IMR-90 (cell line): ENCODE measurements around the gene RPUSD1. TPM values are rescaled to one million over a fixed set of nuclear protein-coding genes. Genes with fewer than 3 reads are reported as not detected.
A peak's percentile ranks its signal among the peaks of the same experiment; 100 is the strongest.

Experiments used
- ATAC-seq: fragments of 200-7000 bp; cut with Tn5 transposase; 2 replicates; pipeline ENCODE4 v1.9.1; 2020; ENCODE audit warnings: low read depth, mild to moderate bottlenecking, moderate library complexity
- BruUV-seq: library from RNA; stranded (reverse); fragments of 400-500 nt; replicated peaks from 2 replicates; lab custom pipeline; 2021; lab: Mats Ljungman, UMichigan
- CTCF ChIA-PET: fragments of 300-600 bp; formaldehyde crosslinking; extraction: SDS; loops from one replicate; lab custom pipeline; 2021; ENCODE audit warnings: antibody characterized with exemption; lab: Yijun Ruan, JAX
- POLR2A ChIA-PET: fragments of 300-600 bp; sonication (Branson Sonifier 250); formaldehyde crosslinking; loops from one replicate; lab custom pipeline; 2022; ENCODE audit warnings: antibody characterized with exemption; ENCODE audit not compliant: unreplicated experiment; lab: Charles Lee
- DNase-seq: peaks from one replicate; pipeline ENCODE4 v3.0.0; 2013
- H2AFZ ChIP-seq: replicated peaks from 2 replicates; pipeline ENCODE3; 2013; ENCODE audit warnings: low read length, mild to moderate bottlenecking; ENCODE audit not compliant: poor library complexity
- H2AK5ac ChIP-seq: 2 replicates; pipeline ENCODE4 v1.6.1; 2013; ENCODE audit warnings: low read depth, low read length, inconsistent platforms
- H2AK9ac ChIP-seq: replicated peaks from 2 replicates; pipeline ENCODE3; 2013; ENCODE audit warnings: mild to moderate bottlenecking, low read depth, low read length, moderate library complexity; ENCODE audit not compliant: poor library complexity
- H2BK120ac ChIP-seq: 2 replicates; pipeline ENCODE4 v1.6.1; 2013; ENCODE audit warnings: low read depth, low read length, inconsistent platforms
- H2BK15ac ChIP-seq: 3 replicates; pipeline ENCODE4 v1.6.1; 2013; ENCODE audit warnings: low read depth, low read length, inconsistent platforms
- H2BK20ac ChIP-seq: 2 replicates; pipeline ENCODE4 v1.6.1; 2013; ENCODE audit warnings: low read depth, mild to moderate bottlenecking, inconsistent platforms, low read length, moderate library complexity
- H2BK5ac ChIP-seq: 2 replicates; pipeline ENCODE4 v1.6.1; 2013; ENCODE audit warnings: mild to moderate bottlenecking, low read depth, low read length, inconsistent platforms; ENCODE audit not compliant: poor library complexity, severe bottlenecking
- H3K14ac ChIP-seq: replicated peaks from 2 replicates; pipeline ENCODE4 v1.6.1; 2013; ENCODE audit warnings: low read depth, low read length, inconsistent platforms
- H3K18ac ChIP-seq: 2 replicates; pipeline ENCODE4 v1.6.1; 2013; ENCODE audit warnings: low read depth, low read length, control low read depth
- H3K23ac ChIP-seq: 2 replicates; pipeline ENCODE4 v1.6.1; 2013; ENCODE audit warnings: low read depth, low read length, inconsistent platforms
- H3K27ac ChIP-seq: 2 replicates; pipeline ENCODE4 v1.5.1; 2013; ENCODE audit warnings: mild to moderate bottlenecking, control low read depth, low read length; ENCODE audit not compliant: insufficient read depth
- H3K27me3 ChIP-seq: 2 replicates; pipeline ENCODE4 v1.6.1; 2013; ENCODE audit warnings: low read length; ENCODE audit not compliant: control insufficient read depth, insufficient read depth
- H3K36me3 ChIP-seq: 2 replicates; pipeline ENCODE4 v1.6.1; 2013; ENCODE audit warnings: low read length, mixed read lengths; ENCODE audit not compliant: control insufficient read depth, insufficient read depth
- H3K4ac ChIP-seq: 2 replicates; pipeline ENCODE4 v1.6.1; 2013; ENCODE audit warnings: low read depth, low read length, inconsistent platforms
- H3K4me1 ChIP-seq: 2 replicates; pipeline ENCODE4 v1.6.1; 2013; ENCODE audit warnings: low read length, mixed read lengths; ENCODE audit not compliant: control insufficient read depth, insufficient read depth
- H3K4me2 ChIP-seq: 2 replicates; pipeline ENCODE4 v1.6.1; 2013; ENCODE audit warnings: low read depth, mild to moderate bottlenecking, control low read depth, low read length, moderate library complexity
- H3K4me3 ChIP-seq: 2 replicates; pipeline ENCODE4 v1.5.1; 2013; ENCODE audit warnings: low read depth, mild to moderate bottlenecking, control low read depth, low read length, moderate library complexity; ENCODE audit not compliant: insufficient read depth
- H3K56ac ChIP-seq: 2 replicates; pipeline ENCODE4 v1.6.1; 2013; ENCODE audit warnings: low read length, inconsistent platforms; ENCODE audit not compliant: insufficient read depth; ENCODE audit errors: extremely low read depth
- H3K79me1 ChIP-seq, 2 experiments: 2 replicates each; pipeline ENCODE4 v1.6.1; 2013; ENCODE audit warnings: low read length in 2 of 2, inconsistent platforms in 1 of 2, low read depth in 1 of 2
- H3K9ac ChIP-seq: 2 replicates; pipeline ENCODE4 v1.6.1; 2013; ENCODE audit warnings: low read depth, low read length, control low read depth
- H3K9me1 ChIP-seq: 2 replicates; pipeline ENCODE4 v1.6.1; 2013; ENCODE audit warnings: low read length, inconsistent platforms; ENCODE audit not compliant: insufficient read depth
- H3K9me3 ChIP-seq: 2 replicates; pipeline ENCODE4 v1.6.1; 2013; ENCODE audit warnings: low read length; ENCODE audit not compliant: control insufficient read depth, insufficient read depth
- H4K20me1 ChIP-seq: 2 replicates; pipeline ENCODE4 v1.6.1; 2013; ENCODE audit warnings: low read length, inconsistent platforms; ENCODE audit not compliant: insufficient read depth
- H4K5ac ChIP-seq: 2 replicates; pipeline ENCODE4 v1.6.1; 2013; ENCODE audit warnings: mild to moderate bottlenecking, low read depth, low read length, control low read depth
- H4K8ac ChIP-seq, 2 experiments: 2 replicates each; pipeline ENCODE4 v1.6.1; 2013; ENCODE audit warnings: low read depth in 2 of 2, low read length in 2 of 2, control low read depth in 1 of 2, inconsistent platforms in 1 of 2
- H4K91ac ChIP-seq: 2 replicates; pipeline ENCODE4 v1.6.1; 2013; ENCODE audit warnings: low read depth, low read length, inconsistent platforms; ENCODE audit not compliant: insufficient read depth
- BHLHE40 ChIP-seq: fragments of 150-350 bp; IDR thresholded peaks from 2 replicates; pipeline ENCODE4 v1.6.1; 2016; ENCODE audit warnings: mild to moderate bottlenecking, low read depth, low read length
- CEBPB ChIP-seq: IDR thresholded peaks from 2 replicates; pipeline ENCODE4 v1.6.1; 2012; ENCODE audit warnings: low read depth, low read length, improper control_type of control experiment
- CHD1 ChIP-seq: IDR thresholded peaks from 2 replicates; pipeline ENCODE4 v1.6.1; 2012; ENCODE audit warnings: low read depth, low read length, improper control_type of control experiment
- FOS ChIP-seq: fragments of 150-350 bp; IDR thresholded peaks from 2 replicates; pipeline ENCODE4 v1.6.1; 2016; ENCODE audit warnings: low read depth, low read length
- MAFK ChIP-seq: IDR thresholded peaks from 2 replicates; pipeline ENCODE4 v1.6.1; 2012; ENCODE audit warnings: low read depth, low read length, improper control_type of control experiment
- MAZ ChIP-seq: IDR thresholded peaks from 2 replicates; pipeline ENCODE4 v1.6.1; 2012; ENCODE audit warnings: low read depth, mild to moderate bottlenecking, low read length, improper control_type of control experiment, moderate library complexity, borderline replicate concordance
- MXI1 ChIP-seq: IDR thresholded peaks from 2 replicates; pipeline ENCODE4 v1.6.1; 2012; ENCODE audit warnings: low read depth, mild to moderate bottlenecking, low read length, moderate library complexity, borderline replicate concordance
- NFE2L2 ChIP-seq: fragments of 150-350 bp; IDR thresholded peaks from 2 replicates; pipeline ENCODE4 v1.6.1; 2016; ENCODE audit warnings: low read depth, mild to moderate bottlenecking, low read length
- POLR2A ChIP-seq: IDR thresholded peaks from 2 replicates; pipeline ENCODE4 v1.6.1; 2012; ENCODE audit warnings: mild to moderate bottlenecking, low read depth, low read length
- RAD21 ChIP-seq: IDR thresholded peaks from 2 replicates; pipeline ENCODE4 v1.6.1; 2012; ENCODE audit warnings: low read length, improper control_type of control experiment
- RCOR1 ChIP-seq: IDR thresholded peaks from 2 replicates; pipeline ENCODE4 v1.6.1; 2012; ENCODE audit warnings: mild to moderate bottlenecking, low read length, improper control_type of control experiment; ENCODE audit not compliant: insufficient replicate concordance
- RFX5 ChIP-seq: IDR thresholded peaks from 2 replicates; pipeline ENCODE4 v1.8.0; 2012; ENCODE audit warnings: low read depth, mild to moderate bottlenecking, low read length, moderate library complexity
- SMC3 ChIP-seq: fragments of 150-350 bp; IDR thresholded peaks from 2 replicates; pipeline ENCODE4 v1.6.1; 2016; ENCODE audit warnings: low read depth, mild to moderate bottlenecking, antibody characterized with exemption, low read length, moderate library complexity
- WGBS, 2 experiments: methylation state at CpG; one replicate each; pipeline versions ENCODE4 v1.1.5 to v1.1.7; 2013; ENCODE audit warnings: missing lambda C conversion rate in 2 of 2; ENCODE audit not compliant: insufficient read length in 1 of 2; ENCODE audit errors: extremely low coverage in 2 of 2; 5-methylcytosine and 5-hydroxymethylcytosine counted together
- dilution Hi-C: fragments of 300-500 bp; cut with HindIII; formaldehyde crosslinking; loops from one replicate; pipeline ENCODE4 v1.14.3; 2018; ENCODE audit warnings: low sequenced_read_pairs; ENCODE audit not compliant: unreplicated experiment
- in situ Hi-C: fragments of 300-500 bp; cut with MboI; formaldehyde crosslinking; loops from 3 replicates; pipeline ENCODE4 v1.14.3; 2019; ENCODE audit warnings: low sequenced_read_pairs, inconsistent platforms, mixed read lengths
- intact Hi-C: fragments of 100-400 bp; cut with micrococcal nuclease; formaldehyde crosslinking; loops from 2 replicates; pipeline ENCODE4 v1.10.0; 2022
- polyA plus RNA-seq, 3 experiments: library from polyadenylated mRNA; depleted of rRNA; stranded (reverse); fragments of >200 nt; gene quantifications; 2 replicates each; pipeline ENCODE4 v1.2.3, GENCODE V29; 2012; ENCODE audit warnings: low replicate concordance in 1 of 3
- total RNA-seq: library from RNA; depleted of rRNA; stranded (reverse); fragments of >200 nt; gene quantifications from 2 replicates; pipeline ENCODE4 v1.2.3, GENCODE V29; 2012
- TF ChIP-seq, protein P1 (sequence below): conservative IDR thresholded peaks from 2 replicates; pipeline ENCODE4 v1.5.1; 2012; ENCODE audit warnings: mild to moderate bottlenecking, low read depth, low read length, improper control_type of control experiment
- TF ChIP-seq, protein P2 (sequence below): fragments of 150-350 bp; IDR thresholded peaks from 2 replicates; pipeline ENCODE4 v1.6.1; 2017; ENCODE audit warnings: mild to moderate bottlenecking, antibody characterized with exemption, low read length, low read depth
- TF ChIP-seq, protein P3 (sequence below): fragments of 150-350 bp; IDR thresholded peaks from 2 replicates; pipeline ENCODE4 v1.6.1; 2016; ENCODE audit warnings: low read depth, mild to moderate bottlenecking, low read length, moderate library complexity, borderline replicate concordance

RPUSD1 gene
- total and polyA plus RNA-seq, 2 of the 4 experiments (the other 2 are of a cell fraction) = 13.1 to 32.3 TPM

DNA sequence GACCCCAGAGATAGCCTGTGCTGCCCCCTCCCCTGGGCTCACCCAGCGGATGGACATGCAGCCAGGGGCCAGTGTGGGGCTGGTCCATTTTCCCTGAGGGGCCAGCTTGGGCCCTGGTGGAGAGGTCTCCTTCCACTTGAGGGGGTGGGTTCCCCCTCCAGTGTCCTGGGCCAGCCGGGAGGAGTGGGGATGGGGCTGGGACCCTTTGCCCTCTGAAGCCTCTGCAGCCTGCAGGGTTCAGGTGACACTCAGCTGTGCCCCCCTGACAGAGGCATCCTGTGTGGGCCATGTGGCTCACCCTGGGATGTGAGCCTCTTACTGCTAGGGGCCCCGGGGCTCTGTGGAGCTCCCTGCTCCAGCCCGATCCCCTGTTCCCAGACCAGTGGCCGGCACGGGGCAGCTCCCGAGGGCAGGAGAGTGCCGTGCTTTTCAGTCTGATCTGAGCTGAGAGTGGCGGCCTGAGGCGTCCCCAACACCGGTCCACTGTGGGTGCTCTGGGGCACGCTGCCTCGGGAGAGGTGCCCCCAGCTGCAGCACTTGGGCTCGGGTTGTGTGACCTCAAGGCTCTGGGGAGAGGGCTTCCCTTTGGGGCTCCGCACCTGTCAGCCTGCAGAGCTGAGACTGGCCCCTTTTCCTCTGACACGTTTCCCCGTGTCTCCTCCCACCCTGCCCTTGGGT, 12.8 kb upstream of the RPUSD1 start:
- in situ Hi-C loops = loop anchor here (25.0 kb wide), 1 partner anchor 411 kb away; no protein-coding TSS in a partner anchor
- intact Hi-C loops = no loop called here
- H3K27ac ChIP-seq = no peak overlapping the region
- no peak overlapping the region for H4K5ac ChIP-seq
- H3K4me1 ChIP-seq = no peaks in the 10 kb centered on the region
- H3K36me3 ChIP-seq = peaks cover 1% of the 10 kb centered on the region; the same call in 1 of the 2 replicates
- no peaks in the 10 kb centered on the region for H3K9me1 ChIP-seq
- H2BK20ac ChIP-seq = no peak overlapping the region
- no peak overlapping the region for H3K18ac ChIP-seq
- TF ChIP-seq, protein P1, sequence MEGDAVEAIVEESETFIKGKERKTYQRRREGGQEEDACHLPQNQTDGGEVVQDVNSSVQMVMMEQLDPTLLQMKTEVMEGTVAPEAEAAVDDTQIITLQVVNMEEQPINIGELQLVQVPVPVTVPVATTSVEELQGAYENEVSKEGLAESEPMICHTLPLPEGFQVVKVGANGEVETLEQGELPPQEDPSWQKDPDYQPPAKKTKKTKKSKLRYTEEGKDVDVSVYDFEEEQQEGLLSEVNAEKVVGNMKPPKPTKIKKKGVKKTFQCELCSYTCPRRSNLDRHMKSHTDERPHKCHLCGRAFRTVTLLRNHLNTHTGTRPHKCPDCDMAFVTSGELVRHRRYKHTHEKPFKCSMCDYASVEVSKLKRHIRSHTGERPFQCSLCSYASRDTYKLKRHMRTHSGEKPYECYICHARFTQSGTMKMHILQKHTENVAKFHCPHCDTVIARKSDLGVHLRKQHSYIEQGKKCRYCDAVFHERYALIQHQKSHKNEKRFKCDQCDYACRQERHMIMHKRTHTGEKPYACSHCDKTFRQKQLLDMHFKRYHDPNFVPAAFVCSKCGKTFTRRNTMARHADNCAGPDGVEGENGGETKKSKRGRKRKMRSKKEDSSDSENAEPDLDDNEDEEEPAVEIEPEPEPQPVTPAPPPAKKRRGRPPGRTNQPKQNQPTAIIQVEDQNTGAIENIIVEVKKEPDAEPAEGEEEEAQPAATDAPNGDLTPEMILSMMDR = no peak
- no peak for TF ChIP-seq MXI1
- no peak for TF ChIP-seq POLR2A
- TF ChIP-seq RFX5 = no peak
- TF ChIP-seq FOS = no peak
- TF ChIP-seq MAZ = no peak
- TF ChIP-seq, protein P2, sequence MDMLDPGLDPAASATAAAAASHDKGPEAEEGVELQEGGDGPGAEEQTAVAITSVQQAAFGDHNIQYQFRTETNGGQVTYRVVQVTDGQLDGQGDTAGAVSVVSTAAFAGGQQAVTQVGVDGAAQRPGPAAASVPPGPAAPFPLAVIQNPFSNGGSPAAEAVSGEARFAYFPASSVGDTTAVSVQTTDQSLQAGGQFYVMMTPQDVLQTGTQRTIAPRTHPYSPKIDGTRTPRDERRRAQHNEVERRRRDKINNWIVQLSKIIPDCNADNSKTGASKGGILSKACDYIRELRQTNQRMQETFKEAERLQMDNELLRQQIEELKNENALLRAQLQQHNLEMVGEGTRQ = no peak
- TF ChIP-seq SMC3 = no peak
- no peak for TF ChIP-seq MAFK
- TF ChIP-seq BHLHE40 = no peak
- no peak for TF ChIP-seq CEBPB
- TF ChIP-seq CHD1 = no peak
- no peak for TF ChIP-seq RCOR1
- no peak for TF ChIP-seq NFE2L2
- TF ChIP-seq, protein P3, sequence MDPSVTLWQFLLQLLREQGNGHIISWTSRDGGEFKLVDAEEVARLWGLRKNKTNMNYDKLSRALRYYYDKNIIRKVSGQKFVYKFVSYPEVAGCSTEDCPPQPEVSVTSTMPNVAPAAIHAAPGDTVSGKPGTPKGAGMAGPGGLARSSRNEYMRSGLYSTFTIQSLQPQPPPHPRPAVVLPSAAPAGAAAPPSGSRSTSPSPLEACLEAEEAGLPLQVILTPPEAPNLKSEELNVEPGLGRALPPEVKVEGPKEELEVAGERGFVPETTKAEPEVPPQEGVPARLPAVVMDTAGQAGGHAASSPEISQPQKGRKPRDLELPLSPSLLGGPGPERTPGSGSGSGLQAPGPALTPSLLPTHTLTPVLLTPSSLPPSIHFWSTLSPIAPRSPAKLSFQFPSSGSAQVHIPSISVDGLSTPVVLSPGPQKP = no peak
- no peak for TF ChIP-seq RAD21
- no peak overlapping the region for H3K56ac ChIP-seq
- dilution Hi-C loops = no loop called here
- no peaks in the 10 kb centered on the region for H3K79me1 ChIP-seq
- H2AFZ ChIP-seq = no peak overlapping the region
- no peaks in the 10 kb centered on the region for H4K20me1 ChIP-seq
- H3K4ac ChIP-seq = no peak overlapping the region
- DNase-seq = no peak
- no peak overlapping the region for H2AK5ac ChIP-seq
- POLR2A ChIA-PET = no interaction called here
- no peak overlapping the region for H4K91ac ChIP-seq
- H3K4me2 ChIP-seq = no peak overlapping the region
- no peak overlapping the region for H3K4me3 ChIP-seq
- ATAC-seq = peak; percentile 33
- H2BK5ac ChIP-seq = no peak overlapping the region
- H2BK15ac ChIP-seq = no peak overlapping the region
- no peak overlapping the region for H3K14ac ChIP-seq
- H2BK120ac ChIP-seq = no peak overlapping the region
- H3K9ac ChIP-seq = no peak overlapping the region
- no TSS peak for BruUV-seq
- H4K8ac ChIP-seq = no peak overlapping the region
- no peak overlapping the region for H2AK9ac ChIP-seq
- H3K9me3 ChIP-seq = no peaks in the 10 kb centered on the region
- H3K27me3 ChIP-seq = peaks cover 20% of the 10 kb centered on the region
- CTCF ChIA-PET = no interaction called here
- WGBS, 2 experiments = 7% methylated on average over 3 of the region's 17 CpGs; no CpG with 5 or more reads in 1 of the 2 experiments
- no peak overlapping the region for H3K23ac ChIP-seq
